SH-SY5Y (cell line): ENCODE results near the gene IHH.
A peak's percentile ranks its signal among the peaks of the same experiment; 100 is the strongest.

Experiments
- GATA2 ChIP-seq: IDR thresholded peaks from 2 replicates; pipeline ENCODE4 v1.6.1; 2011; ENCODE audit warnings: mild to moderate bottlenecking, low read depth, low read length
- GATA3 ChIP-seq: IDR thresholded peaks from 2 replicates; pipeline ENCODE4 v1.6.1; 2011; ENCODE audit warnings: low read depth, mild to moderate bottlenecking, low read length, moderate library complexity

DNA sequence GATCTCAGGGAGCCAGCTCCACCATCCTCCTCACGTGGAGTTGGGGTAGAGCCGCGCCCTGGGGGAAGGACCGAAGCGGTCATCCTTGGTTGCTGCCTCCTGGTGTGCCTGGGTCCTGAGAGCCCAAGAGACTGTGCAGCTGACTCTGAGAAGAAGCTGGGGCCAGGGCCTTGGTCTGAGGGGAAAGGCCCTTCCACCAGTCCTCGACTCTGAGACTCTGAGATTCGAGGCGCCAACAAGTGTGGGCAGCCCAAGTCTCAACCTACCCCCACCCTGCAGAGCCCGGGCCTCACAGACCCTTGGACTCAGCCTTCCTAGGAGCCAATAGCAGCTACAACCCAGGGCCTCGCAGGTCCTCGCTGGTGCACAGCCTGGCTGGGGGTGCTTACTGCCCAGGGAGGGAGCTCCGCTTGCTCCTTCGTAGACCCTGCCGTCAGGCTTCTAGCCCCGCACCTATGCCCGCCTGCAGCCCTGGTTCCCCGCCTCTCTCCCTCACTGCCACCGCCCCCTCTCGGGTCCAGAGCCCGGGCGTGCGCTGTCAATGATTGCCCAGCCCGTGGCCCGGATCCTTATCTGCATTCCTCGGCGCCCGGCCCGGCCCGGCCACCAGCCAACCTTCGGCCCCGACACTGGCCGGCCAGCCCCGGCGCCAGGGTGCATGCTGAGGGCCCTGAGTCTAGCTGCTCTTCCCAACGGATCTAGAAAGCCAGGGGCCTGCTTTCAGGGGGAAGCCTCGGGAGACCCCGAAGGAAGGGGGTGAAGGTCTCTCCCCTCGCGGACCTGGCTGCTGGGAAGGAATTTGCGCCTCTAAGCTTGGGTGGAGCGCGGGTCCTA, 2.0 kb downstream of the IHH start:
- TF ChIP-seq GATA3 (no peak), GATA2 (peak; percentile 84)
